A673 (cell line): ENCODE results near the gene GOLGA6L7. TPM values are rescaled to one million over a fixed set of nuclear protein-coding genes. Genes with fewer than 3 reads are reported as not detected.

Experiments
- BruUV-seq: library from RNA; stranded (reverse); fragments of 400-500 nt; replicated peaks from 2 replicates; lab custom pipeline; 2021; lab: Mats Ljungman, UMichigan
- CTCF ChIA-PET: fragments of 300-600 bp; sonication (Branson Sonifier 250); formaldehyde crosslinking; loops from one replicate; lab custom pipeline; 2022; ENCODE audit warnings: antibody characterized with exemption; lab: Charles Lee
- POLR2A ChIA-PET: fragments of 300-600 bp; sonication (Branson Sonifier 250); formaldehyde crosslinking; loops from one replicate; lab custom pipeline; 2022; ENCODE audit warnings: antibody characterized with exemption; ENCODE audit not compliant: low non-redundant PET; lab: Charles Lee
- DNase-seq: peaks from one replicate; pipeline ENCODE4 v3.0.0-alpha.2; 2015; ENCODE audit warnings: low spot score
- H3K27ac ChIP-seq: fragments of 200-600 bp; sonication (generic); 2 replicates; pipeline ENCODE4 v1.5.1; 2016; ENCODE audit warnings: mixed run types, low read depth, mild to moderate bottlenecking, mixed read lengths, antibody characterized with exemption, low read length; ENCODE audit not compliant: poor library complexity, severe bottlenecking
- H3K27me3 ChIP-seq: fragments of 200-600 bp; sonication (generic); replicated peaks from 2 replicates; pipeline ENCODE4 v1.6.1; 2017; ENCODE audit warnings: mixed run types, low read depth, mild to moderate bottlenecking, mixed read lengths, antibody characterized with exemption, low read length; ENCODE audit not compliant: insufficient read depth, poor library complexity
- H3K36me3 ChIP-seq: fragments of 200-600 bp; sonication (generic); 2 replicates; pipeline ENCODE4 v1.6.1; 2016; ENCODE audit warnings: mixed run types, mild to moderate bottlenecking, mixed read lengths, antibody characterized with exemption, low read length; ENCODE audit not compliant: insufficient read depth, poor library complexity, severe bottlenecking
- H3K4me1 ChIP-seq: fragments of 200-600 bp; sonication (generic); 2 replicates; pipeline ENCODE4 v1.6.1; 2017; ENCODE audit warnings: mixed run types, mild to moderate bottlenecking, mixed read lengths, antibody characterized with exemption, low read length; ENCODE audit not compliant: insufficient read depth, poor library complexity, severe bottlenecking
- H3K4me3 ChIP-seq: fragments of 200-600 bp; sonication (generic); 2 replicates; pipeline ENCODE4 v1.5.1; 2016; ENCODE audit warnings: low read depth, mixed run types, mild to moderate bottlenecking, mixed read lengths, low read length; ENCODE audit not compliant: poor library complexity, severe bottlenecking
- H3K9me3 ChIP-seq: fragments of 200-600 bp; sonication (generic); 2 replicates; pipeline ENCODE4 v1.6.1; 2016; ENCODE audit warnings: mixed run types, low read depth, mild to moderate bottlenecking, mixed read lengths, antibody characterized with exemption, low read length; ENCODE audit not compliant: poor library complexity, severe bottlenecking
- CTCF ChIP-seq: fragments of 300-800, 200-600 bp; sonication (generic); conservative IDR thresholded peaks from 2 replicates; pipeline ENCODE4 v1.5.1; 2017; ENCODE audit warnings: low read depth, mild to moderate bottlenecking, antibody characterized with exemption, low read length, moderate library complexity, mixed read lengths
- EZH2 ChIP-seq: fragments of 200-600 bp; sonication (generic); IDR thresholded peaks from 2 replicates; pipeline ENCODE4 v1.6.1; 2017; ENCODE audit warnings: borderline replicate concordance, low read depth, mild to moderate bottlenecking, mixed read lengths, antibody characterized with exemption, low read length; ENCODE audit not compliant: poor library complexity, severe bottlenecking
- intact Hi-C: fragments of 100-400 bp; cut with micrococcal nuclease; formaldehyde crosslinking; loops from one replicate; pipeline ENCODE4 v1.10.0; 2022; ENCODE audit not compliant: unreplicated experiment
- total RNA-seq: library from RNA; stranded (reverse); gene quantifications from 2 replicates; pipeline ENCODE4 v1.2.3, GENCODE V29; 2021

GOLGA6L7 gene
- total RNA-seq, 1 experiment from 2014 or later: not detected

GRCh38 chr15:28887339-28888174 is 39.1 kb upstream of the GOLGA6L7 start:
- TF ChIP-seq EZH2 (no peak), CTCF (no peak)
- intact Hi-C loops: no loop called here
- H3K36me3 ChIP-seq: no peaks in the 10 kb centered on the region
- no peak overlapping the region for H3K27ac ChIP-seq
- DNase-seq: no peak
- H3K9me3 ChIP-seq: no peaks in the 10 kb centered on the region
- BruUV-seq: no TSS peak
- H3K4me3 ChIP-seq: peak overlapping the region; percentile 54
- no peaks in the 10 kb centered on the region for H3K27me3 ChIP-seq
- CTCF ChIA-PET: no interaction called here
- H3K4me1 ChIP-seq: peaks cover 7% of the 10 kb centered on the region
- POLR2A ChIA-PET: no interaction called here

- Histone ChIP-seq H3K9me3 (no peaks in the 10 kb centered on the region), H3K4me3 (peak overlapping the region; percentile 54), H3K27me3 (no peaks in the 10 kb centered on the region), H3K4me1 (peaks cover 7% of the 10 kb centered on the region), H3K36me3 (no peaks in the 10 kb centered on the region), H3K27ac (no peak overlapping the region)
- no peak for DNase-seq
- ChIA-PET POLR2A (no interaction called here), CTCF (no interaction called here)
- intact Hi-C loops: no loop called here
- no TSS peak for BruUV-seq
- TF ChIP-seq EZH2: no peak
- TF ChIP-seq CTCF: no peak
These were observed 38.2 kb upstream of the GOLGA6L7 start for GRCh38 chr15:28886431-28887338.

DNA sequence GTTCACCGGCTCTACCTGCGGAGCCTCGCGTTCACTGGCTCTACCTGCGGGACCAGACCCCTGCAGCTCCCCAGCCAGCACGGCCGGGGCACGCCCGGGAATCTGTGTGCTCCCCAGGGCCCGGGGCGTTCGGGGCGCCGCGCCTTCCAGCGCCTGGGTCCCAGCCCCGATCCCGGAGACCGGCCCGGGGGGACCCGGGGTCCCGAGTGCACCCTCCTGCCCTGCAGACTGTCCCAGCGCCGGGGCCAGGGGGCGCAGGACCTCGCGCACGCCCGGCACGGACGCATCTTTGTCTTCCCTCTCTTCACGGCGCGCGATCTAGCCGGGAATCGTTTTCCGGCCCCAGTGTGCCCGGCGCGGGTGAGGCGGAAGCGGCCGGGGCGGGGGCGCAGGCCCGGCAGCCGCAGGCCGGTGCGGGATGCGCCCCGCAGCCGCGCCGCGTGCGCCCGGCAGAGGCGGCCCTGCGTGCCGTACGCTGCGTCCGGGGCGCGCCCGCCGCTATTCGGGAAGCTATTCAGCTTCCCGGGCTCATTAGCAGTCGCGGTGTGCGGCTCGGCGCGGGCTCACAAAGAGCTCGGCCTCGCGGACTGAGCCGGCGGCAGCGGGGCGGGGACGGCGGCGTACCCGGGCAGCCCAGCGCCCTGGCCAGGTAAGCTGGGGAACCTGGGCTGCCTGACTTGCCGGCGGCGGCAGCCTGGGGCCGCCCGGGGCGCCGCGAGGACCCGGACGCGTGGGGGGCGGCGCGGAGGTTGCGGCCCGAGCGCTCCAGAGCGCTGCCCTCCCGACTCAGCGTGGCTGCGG is 37.4 kb upstream of the GOLGA6L7 start, which contains the start of gene APBA2:
Gene APBA2 (plus strand): TSS at position 345 of the 801 bp plus-strand sequence. CDS start 167,911 bp downstream, outside the sequence.
- no peaks in the 10 kb centered on the region for H3K36me3 ChIP-seq
- H3K27me3 ChIP-seq: no peaks in the 10 kb centered on the region
- ChIA-PET POLR2A (no interaction called here), CTCF (no interaction called here)
- BruUV-seq: no TSS peak
- H3K4me1 ChIP-seq: peaks cover 7% of the 10 kb centered on the region
- peak; percentile 58 for DNase-seq
- no peaks in the 10 kb centered on the region for H3K9me3 ChIP-seq
- TF ChIP-seq EZH2: no peak
- TF ChIP-seq CTCF: no peak
- peak within 1 kb of the TSS; percentile 37 for H3K27ac ChIP-seq
- peak within 1 kb of the TSS; percentile 54 for H3K4me3 ChIP-seq
- intact Hi-C loops: no loop called here
